ENCODE results near the gene ZFYVE21. TPM values are rescaled to one million over a fixed set of nuclear protein-coding genes. Genes with fewer than 3 reads are reported as not detected.
A peak's percentile ranks its signal among the peaks of the same experiment; 100 is the strongest.

ZFYVE21 gene
- total RNA-seq, 1 donor from 2014 or later: 41.7 TPM

- H3K27ac Mint-ChIP-seq: peak overlapping the region; percentile 50
- no peaks in the 10 kb centered on the region for H3K9me3 Mint-ChIP-seq
- H3K4me3 Mint-ChIP-seq: no peak overlapping the region
- no peak for DNase-seq (ENCODE audit: extremely low spot score, unreplicated experiment)
- H3K27me3 Mint-ChIP-seq: no peaks in the 10 kb centered on the region
- H3K4me1 Mint-ChIP-seq (ENCODE audit: unreplicated experiment): peaks cover 17% of the 10 kb centered on the region
- peaks cover 18% of the 10 kb centered on the region for H3K36me3 Mint-ChIP-seq
- TF ChIP-seq CTCF (conservative IDR thresholded peaks at IDR 0.05): no peak
Observed at GRCh38 chr14:103737432-103738045, 21.9 kb downstream of the ZFYVE21 start.

- H3K27me3 Mint-ChIP-seq: no peaks in the 10 kb centered on the region
- H3K9me3 Mint-ChIP-seq: no peaks in the 10 kb centered on the region
- TF ChIP-seq CTCF (conservative IDR thresholded peaks at IDR 0.05): no peak
- no peak overlapping the region for H3K4me3 Mint-ChIP-seq
- no peak for DNase-seq (ENCODE audit: extremely low spot score, unreplicated experiment)
- peaks cover 17% of the 10 kb centered on the region for H3K4me1 Mint-ChIP-seq (ENCODE audit: unreplicated experiment)
- no peak overlapping the region for H3K27ac Mint-ChIP-seq
- H3K36me3 Mint-ChIP-seq: peaks cover 14% of the 10 kb centered on the region
Observed at GRCh38 chr14:103738166-103738565, 22.6 kb downstream of the ZFYVE21 start.

- H3K9me3 Mint-ChIP-seq: no peaks in the 10 kb centered on the region
- no peak for TF ChIP-seq CTCF (conservative IDR thresholded peaks at IDR 0.05)
- peaks cover 17% of the 10 kb centered on the region for H3K4me1 Mint-ChIP-seq (ENCODE audit: unreplicated experiment)
- DNase-seq (ENCODE audit: extremely low spot score, unreplicated experiment): no peak
- no peaks in the 10 kb centered on the region for H3K27me3 Mint-ChIP-seq
- peaks cover 14% of the 10 kb centered on the region for H3K36me3 Mint-ChIP-seq
- no peak overlapping the region for H3K27ac Mint-ChIP-seq
- no peak overlapping the region for H3K4me3 Mint-ChIP-seq
Observed at GRCh38 chr14:103738701-103739451, 23.3 kb downstream of the ZFYVE21 start.

- no peak for TF ChIP-seq CTCF (conservative IDR thresholded peaks at IDR 0.05)
- no peak overlapping the region for H3K27ac Mint-ChIP-seq
- H3K4me3 Mint-ChIP-seq: no peak overlapping the region
Observed at GRCh38 chr14:103739466-103739792, 23.8 kb downstream of the ZFYVE21 start.

GRCh38 chr14:103739793-103740501, 24.3 kb downstream of the ZFYVE21 start:
- H3K27ac Mint-ChIP-seq: no peak overlapping the region
- no peaks in the 10 kb centered on the region for H3K9me3 Mint-ChIP-seq
- H3K36me3 Mint-ChIP-seq: peaks cover 14% of the 10 kb centered on the region
- DNase-seq (ENCODE audit: extremely low spot score, unreplicated experiment): no peak
- TF ChIP-seq CTCF (conservative IDR thresholded peaks at IDR 0.05): no peak
- H3K4me1 Mint-ChIP-seq (ENCODE audit: unreplicated experiment): peaks cover 17% of the 10 kb centered on the region
- no peaks in the 10 kb centered on the region for H3K27me3 Mint-ChIP-seq
- H3K4me3 Mint-ChIP-seq: no peak overlapping the region

More at GRCh38 chr14:103739466-103739792, 23.8 kb downstream of the ZFYVE21 start:
- peaks cover 17% of the 10 kb centered on the region for H3K4me1 Mint-ChIP-seq (ENCODE audit: unreplicated experiment)
- peaks cover 14% of the 10 kb centered on the region for H3K36me3 Mint-ChIP-seq
- H3K27me3 Mint-ChIP-seq: no peaks in the 10 kb centered on the region
- DNase-seq (ENCODE audit: extremely low spot score, unreplicated experiment): no peak
- no peaks in the 10 kb centered on the region for H3K9me3 Mint-ChIP-seq
